SK-N-SH (cell line): ENCODE measurements around the gene BRPF3.

ENCODE experiments used
- CHD2 ChIP-seq: fragments of 150-350 bp; IDR thresholded peaks from 2 replicates; pipeline ENCODE4 v1.6.1; 2018; ENCODE audit warnings: low read length; ENCODE audit not compliant: partially characterized antibody
- CTCF ChIP-seq: fragments of 200-600 bp; sonication (generic); IDR thresholded peaks from 2 replicates; pipeline ENCODE4 v1.6.1; 2017; ENCODE audit warnings: antibody characterized with exemption, mild to moderate bottlenecking, moderate library complexity
- ELF1 ChIP-seq: IDR thresholded peaks from 2 replicates; pipeline ENCODE4 v1.4.0; 2012
- EP300 ChIP-seq, 2 experiments: IDR thresholded peaks; 2 replicates each; pipeline versions ENCODE4 v1.4.0 to v1.6.1; 2012; ENCODE audit warnings: borderline replicate concordance in 1 of 2, low read depth in 1 of 2, low read length in 1 of 2
- EZH2phosphoT487 ChIP-seq: fragments of 200-600 bp; sonication (generic); IDR thresholded peaks from 2 replicates; pipeline ENCODE4 v1.6.1; 2017; ENCODE audit warnings: low read depth, mixed run types, mild to moderate bottlenecking, antibody characterized with exemption, moderate library complexity, borderline replicate concordance
- FOXJ3 ChIP-seq: sonication (generic); formaldehyde crosslinking; IDR thresholded peaks from 2 replicates; pipeline ENCODE4 v1.5.1; 2020; ENCODE audit warnings: mild to moderate bottlenecking, missing genetic modification reagents
- POLR2AphosphoS5 ChIP-seq: IDR thresholded peaks from 2 replicates; pipeline ENCODE4 v1.6.1; 2012; ENCODE audit warnings: low read depth, low read length
- RXRA ChIP-seq: IDR thresholded peaks from 2 replicates; pipeline ENCODE4 v1.4.0; 2012; ENCODE audit warnings: low read depth, mild to moderate bottlenecking, borderline replicate concordance
- TEAD4 ChIP-seq: IDR thresholded peaks from 2 replicates; pipeline ENCODE4 v1.4.0; 2012; ENCODE audit warnings: mild to moderate bottlenecking, borderline replicate concordance; ENCODE audit not compliant: insufficient read depth
- USF2 ChIP-seq: fragments of 150-350 bp; IDR thresholded peaks from 2 replicates; pipeline ENCODE4 v1.6.1; 2017; ENCODE audit warnings: antibody characterized with exemption, low read length, low read depth, borderline replicate concordance
- ZBTB33 ChIP-seq: IDR thresholded peaks from 2 replicates; pipeline ENCODE4 v1.4.0; 2012; ENCODE audit warnings: low read depth, borderline replicate concordance

- TF ChIP-seq EP300 (IDR thresholded peaks at IDR 0.05; ENCODE audit: borderline replicate concordance in 1 of 2, low read depth in 1 of 2, low read length in 1 of 2) (no peak), FOXJ3 (no peak), EZH2phosphoT487 (no peak), ZBTB33 (no peak), CTCF (no peak), RXRA (no peak), ELF1 (no peak), USF2 (no peak), POLR2AphosphoS5 (no peak), TEAD4 (no peak), CHD2 (no peak)
These were observed 952 bp upstream of the BRPF3 start for GRCh38 chr6:36195471-36196112.
